ENCODE results near the gene FAT2.

The FAT2 gene

GRCh38 chr5:151612689-151613427, 21.7 kb upstream of the FAT2 start:
- TF ChIP-seq CTCF (IDR thresholded peaks at IDR 0.05; ENCODE audit: low read depth, low read length): no peak
- DNase-seq (ENCODE audit: extremely low read depth, low read depth): no peak

GRCh38 chr5:151611127-151611775, 20.1 kb upstream of the FAT2 start:
- no peak for DNase-seq (ENCODE audit: extremely low read depth, low read depth)
- no peak for TF ChIP-seq CTCF (IDR thresholded peaks at IDR 0.05; ENCODE audit: low read depth, low read length)

GRCh38 chr5:151608522-151608921, 17.4 kb upstream of the FAT2 start:
- TF ChIP-seq CTCF (IDR thresholded peaks at IDR 0.05; ENCODE audit: low read depth, low read length): no peak
- DNase-seq (ENCODE audit: extremely low read depth, low read depth): no peak

- no peak for TF ChIP-seq CTCF (IDR thresholded peaks at IDR 0.05; ENCODE audit: low read depth, low read length)
Observed at GRCh38 chr5:151607304-151607703, 16.2 kb upstream of the FAT2 start.

GRCh38 chr5:151605559-151605958, 14.4 kb upstream of the FAT2 start:
- no peak for TF ChIP-seq CTCF (IDR thresholded peaks at IDR 0.05; ENCODE audit: low read depth, low read length)
- DNase-seq (ENCODE audit: extremely low read depth, low read depth): no peak

More at GRCh38 chr5:151607304-151607703, 16.2 kb upstream of the FAT2 start:
- no peak for DNase-seq (ENCODE audit: extremely low read depth, low read depth)

- DNase-seq (ENCODE audit: extremely low read depth, low read depth): no peak
- no peak for TF ChIP-seq CTCF (IDR thresholded peaks at IDR 0.05; ENCODE audit: low read depth, low read length)
Observed at GRCh38 chr5:151602806-151603205, 11.7 kb upstream of the FAT2 start.

- no peak for TF ChIP-seq CTCF (IDR thresholded peaks at IDR 0.05; ENCODE audit: low read depth, low read length)
Observed at GRCh38 chr5:151601391-151601790, 10.3 kb upstream of the FAT2 start.

More at GRCh38 chr5:151601391-151601790, 10.3 kb upstream of the FAT2 start:
- no peak for DNase-seq (ENCODE audit: extremely low read depth, low read depth)

All from AG09319 (cell line).